HEK293 (cell line): ENCODE results near the gene RNF115.

Source experiments
- GLIS2 ChIP-seq: fragments of 450-650 bp; formaldehyde crosslinking; IDR thresholded peaks from 2 replicates; pipeline ENCODE4 v1.5.1; 2016; ENCODE audit warnings: missing biosample characterization, missing genetic modification characterization
- HIC1 ChIP-seq: fragments of 450-650 bp; formaldehyde crosslinking; IDR thresholded peaks from 2 replicates; pipeline ENCODE4 v1.5.1; 2016; ENCODE audit warnings: missing biosample characterization, missing genetic modification characterization
- IKZF3 ChIP-seq: fragments of 450-650 bp; IDR thresholded peaks from 2 replicates; pipeline ENCODE4 v1.5.0; 2018; ENCODE audit warnings: missing biosample characterization, mild to moderate bottlenecking, missing genetic modification characterization, moderate library complexity
- KLF16 ChIP-seq: fragments of 450-650 bp; formaldehyde crosslinking; IDR thresholded peaks from 2 replicates; pipeline ENCODE4 v1.5.1; 2017; ENCODE audit warnings: missing biosample characterization, missing genetic modification characterization
- KLF17 ChIP-seq: fragments of 450-650 bp; formaldehyde crosslinking; IDR thresholded peaks from 2 replicates; pipeline ENCODE4 v1.5.1; 2016; ENCODE audit warnings: missing biosample characterization, missing genetic modification characterization
- SP2 ChIP-seq: fragments of 450-650 bp; formaldehyde crosslinking; IDR thresholded peaks from 2 replicates; pipeline ENCODE4 v1.5.1; 2016; ENCODE audit warnings: missing biosample characterization, missing genetic modification characterization
- SP3 ChIP-seq: fragments of 450-650 bp; formaldehyde crosslinking; IDR thresholded peaks from 2 replicates; pipeline ENCODE4 v1.5.1; 2016; ENCODE audit warnings: missing biosample characterization, missing genetic modification characterization
- SP7 ChIP-seq: fragments of 450-650 bp; formaldehyde crosslinking; IDR thresholded peaks from 2 replicates; pipeline ENCODE4 v1.5.1; 2016; ENCODE audit warnings: missing biosample characterization, missing genetic modification characterization
- YY2 ChIP-seq: fragments of 450-650 bp; formaldehyde crosslinking; IDR thresholded peaks from 2 replicates; pipeline ENCODE4 v1.5.1; 2016; ENCODE audit warnings: missing biosample characterization, missing genetic modification characterization
- ZBTB20 ChIP-seq: fragments of 450-650 bp; formaldehyde crosslinking; IDR thresholded peaks from 2 replicates; pipeline ENCODE4 v1.5.1; 2016; ENCODE audit warnings: missing biosample characterization, missing genetic modification characterization
- ZBTB26 ChIP-seq: fragments of 450-650 bp; formaldehyde crosslinking; optimal IDR thresholded peaks from 2 replicates; pipeline ENCODE3; 2016; ENCODE audit warnings: missing biosample characterization, mild to moderate bottlenecking, missing genetic modification characterization
- ZBTB8A ChIP-seq: fragments of 450-650 bp; formaldehyde crosslinking; IDR thresholded peaks from 2 replicates; pipeline ENCODE4 v1.5.1; 2016; ENCODE audit warnings: missing biosample characterization, missing genetic modification characterization
- ZFP37 ChIP-seq: fragments of 450-650 bp; formaldehyde crosslinking; IDR thresholded peaks from 2 replicates; pipeline ENCODE4 v1.5.1; 2016; ENCODE audit warnings: missing biosample characterization, missing genetic modification characterization
- ZNF155 ChIP-seq: fragments of 450-650 bp; formaldehyde crosslinking; IDR thresholded peaks from 2 replicates; pipeline ENCODE4 v1.5.1; 2016; ENCODE audit warnings: missing biosample characterization, missing genetic modification characterization
- ZNF16 ChIP-seq: fragments of 450-650 bp; formaldehyde crosslinking; IDR thresholded peaks from 2 replicates; pipeline ENCODE4 v1.5.1; 2016; ENCODE audit warnings: low read depth, missing biosample characterization, missing genetic modification characterization
- ZNF239 ChIP-seq: fragments of 450-650 bp; formaldehyde crosslinking; IDR thresholded peaks from 2 replicates; pipeline ENCODE4 v1.5.1; 2016; ENCODE audit warnings: missing biosample characterization, missing genetic modification characterization
- ZNF292 ChIP-seq: fragments of 450-650 bp; formaldehyde crosslinking; IDR thresholded peaks from 2 replicates; pipeline ENCODE4 v1.5.1; 2016; ENCODE audit warnings: low read depth, missing biosample characterization, missing genetic modification characterization, borderline replicate concordance
- ZNF341 ChIP-seq: fragments of 450-650 bp; formaldehyde crosslinking; IDR thresholded peaks from 2 replicates; pipeline ENCODE4; 2016; ENCODE audit warnings: low read depth, missing biosample characterization, missing genetic modification characterization
- ZNF366 ChIP-seq: fragments of 450-650 bp; formaldehyde crosslinking; conservative IDR thresholded peaks from 2 replicates; pipeline ENCODE4 v1.5.1; 2016; ENCODE audit warnings: missing biosample characterization, missing genetic modification characterization
- ZNF391 ChIP-seq: fragments of 450-650 bp; formaldehyde crosslinking; IDR thresholded peaks from 2 replicates; pipeline ENCODE4 v1.5.1; 2016; ENCODE audit warnings: low read depth, missing biosample characterization, missing genetic modification characterization, borderline replicate concordance
- ZNF501 ChIP-seq: fragments of 450-650 bp; formaldehyde crosslinking; IDR thresholded peaks from 2 replicates; pipeline ENCODE4 v1.5.1; 2016; ENCODE audit warnings: missing biosample characterization, missing genetic modification characterization
- ZNF561 ChIP-seq: fragments of 450-650 bp; IDR thresholded peaks from 2 replicates; pipeline ENCODE4 v1.5.1; 2018; ENCODE audit warnings: missing biosample characterization, missing genetic modification characterization, borderline replicate concordance
- ZNF596 ChIP-seq: fragments of 450-650 bp; IDR thresholded peaks from 2 replicates; pipeline ENCODE4 v1.5.0; 2018; ENCODE audit warnings: missing biosample characterization, mild to moderate bottlenecking, missing genetic modification characterization, moderate library complexity
- ZNF629 ChIP-seq: fragments of 450-650 bp; formaldehyde crosslinking; IDR thresholded peaks from 2 replicates; pipeline ENCODE4 v1.5.1; 2017; ENCODE audit warnings: missing biosample characterization, missing genetic modification characterization
- ZNF837 ChIP-seq: fragments of 450-650 bp; formaldehyde crosslinking; IDR thresholded peaks from 2 replicates; pipeline ENCODE4 v1.5.1; 2016; ENCODE audit warnings: missing biosample characterization, missing genetic modification characterization
- ZSCAN5A ChIP-seq: fragments of 450-650 bp; formaldehyde crosslinking; IDR thresholded peaks from 2 replicates; pipeline ENCODE4 v1.5.1; 2016; ENCODE audit warnings: missing biosample characterization, missing genetic modification characterization
- TF ChIP-seq, protein P1 (sequence below): fragments of 450-650 bp; formaldehyde crosslinking; IDR thresholded peaks from 2 replicates; pipeline ENCODE4 v1.5.1; 2016; ENCODE audit warnings: missing biosample characterization, missing genetic modification characterization

Gene RNF115

GRCh38 chr1:145823565-145824498 is at the start of gene RNF115, which contains the start of gene POLR3C (continued):
- peak; percentile 88 for TF ChIP-seq ZBTB26 (tag by site-specific recombination)
- no peak for TF ChIP-seq ZNF391 (tag by site-specific recombination)
- peak; percentile 99 for TF ChIP-seq ZBTB20 (tag by site-specific recombination)
- TF ChIP-seq ZNF596 (tag by site-specific recombination) = no peak
- no peak for TF ChIP-seq ZNF239 (tag by site-specific recombination)
- no peak for TF ChIP-seq ZNF155 (tag by site-specific recombination)
- TF ChIP-seq GLIS2 = 0 out of 2 replicates have a peak, but pooled peaks have one; percentile 23
- no peak for TF ChIP-seq ZNF837 (tag by site-specific recombination)
- TF ChIP-seq ZNF561 (tag by site-specific recombination) = peak; percentile 93; the same call in 1 of the 2 replicates
- TF ChIP-seq ZNF366 (tag by site-specific recombination) = peak; percentile 93
- TF ChIP-seq YY2 = 0 out of 2 replicates have a peak, but pooled peaks have one; percentile 7
- 0 out of 2 replicates have a peak, but pooled peaks have one; percentile 10 for TF ChIP-seq ZNF16
- peak; percentile 95 for TF ChIP-seq ZNF501 (tag by site-specific recombination)
- peak; percentile 69; the same call in 1 of the 2 replicates for TF ChIP-seq IKZF3 (tag by site-specific recombination)
- TF ChIP-seq, protein P1, sequence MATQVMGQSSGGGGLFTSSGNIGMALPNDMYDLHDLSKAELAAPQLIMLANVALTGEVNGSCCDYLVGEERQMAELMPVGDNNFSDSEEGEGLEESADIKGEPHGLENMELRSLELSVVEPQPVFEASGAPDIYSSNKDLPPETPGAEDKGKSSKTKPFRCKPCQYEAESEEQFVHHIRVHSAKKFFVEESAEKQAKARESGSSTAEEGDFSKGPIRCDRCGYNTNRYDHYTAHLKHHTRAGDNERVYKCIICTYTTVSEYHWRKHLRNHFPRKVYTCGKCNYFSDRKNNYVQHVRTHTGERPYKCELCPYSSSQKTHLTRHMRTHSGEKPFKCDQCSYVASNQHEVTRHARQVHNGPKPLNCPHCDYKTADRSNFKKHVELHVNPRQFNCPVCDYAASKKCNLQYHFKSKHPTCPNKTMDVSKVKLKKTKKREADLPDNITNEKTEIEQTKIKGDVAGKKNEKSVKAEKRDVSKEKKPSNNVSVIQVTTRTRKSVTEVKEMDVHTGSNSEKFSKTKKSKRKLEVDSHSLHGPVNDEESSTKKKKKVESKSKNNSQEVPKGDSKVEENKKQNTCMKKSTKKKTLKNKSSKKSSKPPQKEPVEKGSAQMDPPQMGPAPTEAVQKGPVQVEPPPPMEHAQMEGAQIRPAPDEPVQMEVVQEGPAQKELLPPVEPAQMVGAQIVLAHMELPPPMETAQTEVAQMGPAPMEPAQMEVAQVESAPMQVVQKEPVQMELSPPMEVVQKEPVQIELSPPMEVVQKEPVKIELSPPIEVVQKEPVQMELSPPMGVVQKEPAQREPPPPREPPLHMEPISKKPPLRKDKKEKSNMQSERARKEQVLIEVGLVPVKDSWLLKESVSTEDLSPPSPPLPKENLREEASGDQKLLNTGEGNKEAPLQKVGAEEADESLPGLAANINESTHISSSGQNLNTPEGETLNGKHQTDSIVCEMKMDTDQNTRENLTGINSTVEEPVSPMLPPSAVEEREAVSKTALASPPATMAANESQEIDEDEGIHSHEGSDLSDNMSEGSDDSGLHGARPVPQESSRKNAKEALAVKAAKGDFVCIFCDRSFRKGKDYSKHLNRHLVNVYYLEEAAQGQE (tag by site-specific recombination) = peak; percentile 39; the same call in 1 of the 2 replicates
- peak; percentile 34; the same call in 1 of the 2 replicates for TF ChIP-seq HIC1 (tag by site-specific recombination)
- no peak; the same call in none of the 2 replicates for TF ChIP-seq KLF17
- TF ChIP-seq KLF16 (tag by site-specific recombination) = 0 out of 2 replicates have a peak, but pooled peaks have one; percentile 54
- peak; percentile 60; the same call in 1 of the 2 replicates for TF ChIP-seq ZNF341 (tag by site-specific recombination)
- no peak for TF ChIP-seq ZNF292 (tag by site-specific recombination)
- peak; percentile 68 for TF ChIP-seq SP3 (tag by site-specific recombination)
- peak; percentile 86 for TF ChIP-seq SP2
- peak; percentile 10; the same call in 1 of the 2 replicates for TF ChIP-seq ZSCAN5A
- peak; percentile 92 for TF ChIP-seq ZFP37 (tag by site-specific recombination)
- TF ChIP-seq ZBTB8A (tag by site-specific recombination) = peak; percentile 87
- TF ChIP-seq SP7 (tag by site-specific recombination) = peak; percentile 69
- peak; percentile 67 for TF ChIP-seq ZNF629
